A549 (cell line): ENCODE measurements around the gene DCLRE1B. TPM values are rescaled to one million over a fixed set of nuclear protein-coding genes. Genes with fewer than 3 reads are reported as not detected.

Source experiments
- ATAC-seq, 2 experiments: fragments of 200-7000 bp in 1 of 2; fragments of >200 bp in 1 of 2; cut with Nextera tagmentation in 1 of 2; cut with Tn5 transposase in 1 of 2; 3 replicates each; pipeline versions ENCODE4 v1.8.0 to v1.9.1; 2018 to 2020; ENCODE audit warnings: mild to moderate bottlenecking in 1 of 2, moderate library complexity in 1 of 2
- CTCF ChIA-PET: fragments of 300-600 bp; sonication (Branson Sonifier 250); formaldehyde crosslinking; extraction: SDS; loops from one replicate; lab custom pipeline; 2021; ENCODE audit warnings: antibody characterized with exemption, inconsistent platforms; lab: Yijun Ruan, JAX
- POLR2A ChIA-PET: fragments of 350-600 bp; formaldehyde crosslinking; extraction: SDS; loops from one replicate; lab custom pipeline; 2021; ENCODE audit warnings: antibody characterized with exemption, inconsistent platforms; lab: Yijun Ruan, JAX
- DNase-seq, 2 experiments: peaks; one replicate each; pipeline versions ENCODE4 v3.0.0 to v3.0.0-alpha.2; 2011 to 2016; ENCODE audit warnings: low read depth in 1 of 2, low spot score in 1 of 2
- FAIRE-seq: peaks from 2 replicates; lab custom pipeline; 2011; peaks lifted over from hg19 to GRCh38; lab: Jason Lieb, UNC
- H3K27ac ChIP-seq, 2 experiments: fragments of >200 bp; sonication (Bioruptor Twin); formaldehyde crosslinking; 3 replicates each; pipeline ENCODE4 v1.5.1; 2016 to 2017
- H3K4me1 ChIP-seq: fragments of >200 bp; sonication (Bioruptor Twin); formaldehyde crosslinking; 3 replicates; pipeline ENCODE4 v1.6.1; 2016
- H3K4me2 ChIP-seq: fragments of >200 bp; sonication (Bioruptor Twin); formaldehyde crosslinking; 3 replicates; pipeline ENCODE4 v1.6.1; 2016
- H3K4me3 ChIP-seq: fragments of >200 bp; sonication (Bioruptor Twin); formaldehyde crosslinking; 3 replicates; pipeline ENCODE4 v1.5.1; 2016
- H3K9me3 ChIP-seq: fragments of >200 bp; sonication (Bioruptor Twin); formaldehyde crosslinking; 3 replicates; pipeline ENCODE4 v1.6.1; 2016
- BCL3 ChIP-seq: fragments of >200 bp; sonication (Bioruptor Twin); formaldehyde crosslinking; IDR thresholded peaks from 3 replicates; pipeline ENCODE4 v1.6.1; 2016
- CBX8 ChIP-seq: fragments of 200-600 bp; sonication (generic); IDR thresholded peaks from 2 replicates; pipeline ENCODE4 v1.6.1; 2016
- E2F6 ChIP-seq: IDR thresholded peaks from 2 replicates; pipeline ENCODE4 v1.6.1; 2012; ENCODE audit warnings: low read depth, borderline replicate concordance
- EHF ChIP-seq: fragments of 250-450 bp; sonication (Bioruptor Pico); IDR thresholded peaks from 2 replicates; pipeline ENCODE4 v1.5.0; 2020; ENCODE audit warnings: mild to moderate bottlenecking
- ELK1 ChIP-seq: fragments of 150-350 bp; IDR thresholded peaks from 2 replicates; pipeline ENCODE4 v1.6.1; 2014; ENCODE audit warnings: low read depth, mild to moderate bottlenecking, low read length
- GATA3 ChIP-seq: IDR thresholded peaks from 2 replicates; pipeline ENCODE4 v1.6.1; 2012; ENCODE audit warnings: borderline replicate concordance
- HDAC2 ChIP-seq: fragments of 200-600 bp; sonication (generic); IDR thresholded peaks from 2 replicates; pipeline ENCODE4 v1.6.1; 2016
- KDM1A ChIP-seq: fragments of 200-600 bp; sonication (generic); IDR thresholded peaks from 2 replicates; pipeline ENCODE4 v1.6.1; 2016; ENCODE audit warnings: low read depth, mild to moderate bottlenecking
- KDM5A ChIP-seq: fragments of 200-600 bp; sonication (generic); IDR thresholded peaks from 2 replicates; pipeline ENCODE4 v1.6.1; 2016; ENCODE audit warnings: antibody characterized with exemption, mild to moderate bottlenecking
- MAFK ChIP-seq: fragments of 450-650 bp; IDR thresholded peaks from 2 replicates; pipeline ENCODE4 v1.6.1; 2014; ENCODE audit not compliant: partially characterized antibody
- MAX ChIP-seq: IDR thresholded peaks from 2 replicates; pipeline ENCODE4 v1.6.1; 2012
- MAZ ChIP-seq: fragments of 150-350 bp; IDR thresholded peaks from 2 replicates; pipeline ENCODE4 v1.6.1; 2014; ENCODE audit warnings: antibody characterized with exemption, low read depth, low read length, borderline replicate concordance
- MYC ChIP-seq: IDR thresholded peaks from 2 replicates; pipeline ENCODE4 v1.6.1; 2012; ENCODE audit warnings: mild to moderate bottlenecking, inconsistent platforms, low read length, improper control_type of control experiment, borderline replicate concordance
- NR3C1 ChIP-seq: fragments of >200 bp; sonication (Bioruptor Twin); formaldehyde crosslinking; IDR thresholded peaks from 3 replicates; pipeline ENCODE4 v1.6.1; 2017
- RNF2 ChIP-seq: fragments of 200-600 bp; sonication (generic); IDR thresholded peaks from 2 replicates; pipeline ENCODE4 v1.6.1; 2016; ENCODE audit warnings: low read depth, mild to moderate bottlenecking, antibody characterized with exemption, moderate library complexity, borderline replicate concordance
- SREBF2 ChIP-seq: fragments of 450-650 bp; IDR thresholded peaks from 2 replicates; pipeline ENCODE4 v1.6.1; 2014; ENCODE audit warnings: mild to moderate bottlenecking, moderate library complexity
- TP53 ChIP-seq: fragments of 250-450 bp; sonication (Bioruptor Pico); IDR thresholded peaks from 2 replicates; pipeline ENCODE4 v1.5.0; 2021; ENCODE audit warnings: mild to moderate bottlenecking, moderate library complexity
- USF2 ChIP-seq: fragments of 450-650 bp; IDR thresholded peaks from 2 replicates; pipeline ENCODE4 v1.6.1; 2014; ENCODE audit warnings: antibody characterized with exemption
- ZC3H11A ChIP-seq: fragments of 450-650 bp; IDR thresholded peaks from 2 replicates; pipeline ENCODE4 v1.6.1; 2014; ENCODE audit warnings: antibody characterized with exemption, mild to moderate bottlenecking
- ZFP36 ChIP-seq: fragments of 450-650 bp; IDR thresholded peaks from 2 replicates; pipeline ENCODE4 v1.6.1; 2014; ENCODE audit warnings: borderline replicate concordance; ENCODE audit not compliant: partially characterized antibody
- WGBS: methylation state at CpG from one replicate; pipeline ENCODE4 v1.1.6; 2017; ENCODE audit errors: missing lambda C conversion rate; 5-methylcytosine and 5-hydroxymethylcytosine counted together
- polyA plus RNA-seq, 4 experiments: library from polyadenylated mRNA; depleted of rRNA in 3 of 4; stranded (reverse); fragments of >200 nt; fragmentation: RNase III in 1 of 4; extraction: RNeasy Plus Mini Kit Qiagen cat#74134 plus additional on column Dnase treatment in 1 of 4; gene quantifications; 2 replicates in 3 of 4; 3 replicates in 1 of 4; pipeline ENCODE4 v1.2.3, GENCODE V29; 2011 to 2017

DCLRE1B gene
- polyA plus RNA-seq, 2 of the 4 experiments (the other 2 are of a cell fraction), result 4.8 to 5.7 TPM

GRCh38 chr1:113929750-113930498 is 24.8 kb downstream of the DCLRE1B start:
- Histone ChIP-seq H3K4me2 (peak overlapping the region; percentile 90), H3K9me3 (no peaks in the 10 kb centered on the region), H3K4me1 (peaks cover 21% of the 10 kb centered on the region), H3K4me3 (peak overlapping the region; percentile 96), H3K27ac (peak overlapping the region; percentile 84 to 97)
- TF ChIP-seq GATA3, result no peak
- no peak for TF ChIP-seq USF2
- TF ChIP-seq CBX8, result no peak
- TF ChIP-seq MAX, result no peak
- no peak for TF ChIP-seq TP53 (CRISPR knock-in tag)
- no peak for TF ChIP-seq E2F6
- no peak for TF ChIP-seq RNF2
- no peak for TF ChIP-seq MAZ
- TF ChIP-seq SREBF2, result no peak
- TF ChIP-seq ZFP36, result no peak
- TF ChIP-seq NR3C1, result no peak
- no peak for TF ChIP-seq BCL3
- TF ChIP-seq KDM1A, result no peak
- peak in 1 of 2 experiments; percentile 25 for DNase-seq
- ATAC-seq, result peak; percentile 69 to 78
- POLR2A ChIA-PET, result interaction anchor here (1.0 to 3.7 kb wide), 4 partner anchors 20 to 172 kb away, joined by 3 to 32 read pairs (median 8); partner anchors contain the start of genes AP4B1, DCLRE1B and RSBN1
- CTCF ChIA-PET, result interaction anchor here (0.6 to 2.3 kb wide), 8 partner anchors 12 to 95 kb away, joined by 3 to 9 read pairs (median 4); partner anchors contain the start of genes AP4B1 and DCLRE1B
- FAIRE-seq, result no peak
- WGBS, result 0% methylated on average over 13 of the region's 64 CpGs

GRCh38 chr1:113930499-113931161 is 25.5 kb downstream of the DCLRE1B start:
- ATAC-seq (peak in 1 of 2 experiments; percentile 50; a peak in 3 of 6 replicates), DNase-seq (peak; percentile 21 to 27), FAIRE-seq (no peak)
- TF ChIP-seq KDM5A, result no peak
- no peak for TF ChIP-seq HDAC2
- ChIA-PET POLR2A (interaction anchor here (1.1 to 3.7 kb wide), 2 partner anchors 26 to 118 kb away, joined by 5 to 32 read pairs; partner anchors contain the start of genes AP4B1, DCLRE1B and RSBN1), CTCF (interaction anchor here (0.6 to 1.3 kb wide), 5 partner anchors 10 to 96 kb away, joined by 3 to 5 read pairs (median 4); partner anchors contain the start of gene AP4B1)
- peaks cover 21% of the 10 kb centered on the region for H3K4me1 ChIP-seq
- H3K27ac ChIP-seq, result peak overlapping the region; percentile 84 to 97; a peak in 5 of 6 replicates
- H3K4me2 ChIP-seq, result peak overlapping the region; percentile 90
- 14% methylated on average over 8 of the region's 8 CpGs for WGBS
- H3K4me3 ChIP-seq, result peak overlapping the region; percentile 96
- H3K9me3 ChIP-seq, result no peaks in the 10 kb centered on the region

GRCh38 chr1:113931451-113931851 is 26.3 kb downstream of the DCLRE1B start:
- peaks cover 21% of the 10 kb centered on the region for H3K4me1 ChIP-seq
- CTCF ChIA-PET, result interaction anchor here (0.6 to 1.3 kb wide), 4 partner anchors 9 to 171 kb away, joined by 3 to 5 read pairs (median 4); no protein-coding TSS in a partner anchor
- FAIRE-seq, result no peak
- no peak overlapping the region for H3K4me3 ChIP-seq
- POLR2A ChIA-PET, result interaction anchor here (3.7 kb wide), 1 partner anchor 26 kb away, joined by 32 read pairs; the partner anchor contains the start of genes AP4B1 and DCLRE1B
- peak overlapping the region; percentile 90 for H3K4me2 ChIP-seq
- DNase-seq, result no peak
- ATAC-seq, result no peak
- no peak overlapping the region for H3K27ac ChIP-seq
- 38% methylated on average over 3 of the region's 3 CpGs for WGBS
- H3K9me3 ChIP-seq, result no peaks in the 10 kb centered on the region
- TF ChIP-seq ELK1, result no peak
- no peak for TF ChIP-seq BCL3
- no peak for TF ChIP-seq EHF
- TF ChIP-seq USF2, result no peak
- no peak for TF ChIP-seq MYC
- no peak for TF ChIP-seq MAFK
- no peak for TF ChIP-seq CBX8
- no peak for TF ChIP-seq ZC3H11A
- TF ChIP-seq, all 56 proteins: peak for 0
